ENCODE data around the gene ADCK1. TPM values are rescaled to one million over a fixed set of nuclear protein-coding genes. Genes with fewer than 3 reads are reported as not detected.

Gene ADCK1
- total RNA-seq, 1 donor from 2014 or later: 7.8 TPM

DNA sequence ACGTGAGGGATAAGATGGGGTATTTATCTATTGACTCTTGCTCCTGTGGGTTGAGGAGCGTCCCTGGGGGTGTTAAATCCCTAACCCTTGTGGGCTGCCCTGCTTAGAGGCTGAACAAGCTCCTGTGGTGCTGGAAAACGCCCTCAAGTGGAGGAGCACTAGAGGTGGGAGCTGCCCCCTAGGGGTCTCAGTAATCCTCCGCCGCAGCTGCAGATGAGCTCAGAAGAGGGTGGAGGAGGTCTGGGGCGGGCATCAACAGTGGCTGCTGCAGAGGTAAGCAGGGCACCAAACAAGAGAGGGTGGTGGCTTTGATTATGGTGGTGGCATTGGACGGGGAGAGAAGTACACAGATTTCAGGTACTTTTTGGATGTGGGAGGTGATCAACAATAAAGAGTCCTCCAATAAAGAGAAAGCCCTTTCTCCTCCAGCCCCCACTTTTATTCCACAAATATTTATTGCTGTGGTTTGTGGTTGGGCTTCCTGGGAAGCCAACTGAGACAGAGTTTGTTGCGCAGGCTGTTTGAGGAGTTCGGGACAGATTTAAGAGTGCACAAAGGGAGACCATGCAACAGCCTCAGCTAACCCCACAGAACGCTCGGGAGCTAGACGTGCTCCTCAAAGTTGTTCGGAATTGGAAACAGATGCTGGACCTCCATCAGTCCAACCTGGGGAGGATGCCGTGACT, 179.9 kb downstream of the ADCK1 start:
- no peaks in the 10 kb centered on the region for H3K9me3 Mint-ChIP-seq (ENCODE audit: unreplicated experiment)
- DNase-seq (ENCODE audit: extremely low spot score, unreplicated experiment): peak; percentile 49
- no peaks in the 10 kb centered on the region for H3K27me3 Mint-ChIP-seq (ENCODE audit: unreplicated experiment)
- H3K4me1 Mint-ChIP-seq (ENCODE audit: unreplicated experiment): no peaks in the 10 kb centered on the region
- no peaks in the 10 kb centered on the region for H3K36me3 Mint-ChIP-seq (ENCODE audit: unreplicated experiment)
- no peak overlapping the region for H3K4me3 Mint-ChIP-seq (ENCODE audit: unreplicated experiment)
- TF ChIP-seq, protein P1, sequence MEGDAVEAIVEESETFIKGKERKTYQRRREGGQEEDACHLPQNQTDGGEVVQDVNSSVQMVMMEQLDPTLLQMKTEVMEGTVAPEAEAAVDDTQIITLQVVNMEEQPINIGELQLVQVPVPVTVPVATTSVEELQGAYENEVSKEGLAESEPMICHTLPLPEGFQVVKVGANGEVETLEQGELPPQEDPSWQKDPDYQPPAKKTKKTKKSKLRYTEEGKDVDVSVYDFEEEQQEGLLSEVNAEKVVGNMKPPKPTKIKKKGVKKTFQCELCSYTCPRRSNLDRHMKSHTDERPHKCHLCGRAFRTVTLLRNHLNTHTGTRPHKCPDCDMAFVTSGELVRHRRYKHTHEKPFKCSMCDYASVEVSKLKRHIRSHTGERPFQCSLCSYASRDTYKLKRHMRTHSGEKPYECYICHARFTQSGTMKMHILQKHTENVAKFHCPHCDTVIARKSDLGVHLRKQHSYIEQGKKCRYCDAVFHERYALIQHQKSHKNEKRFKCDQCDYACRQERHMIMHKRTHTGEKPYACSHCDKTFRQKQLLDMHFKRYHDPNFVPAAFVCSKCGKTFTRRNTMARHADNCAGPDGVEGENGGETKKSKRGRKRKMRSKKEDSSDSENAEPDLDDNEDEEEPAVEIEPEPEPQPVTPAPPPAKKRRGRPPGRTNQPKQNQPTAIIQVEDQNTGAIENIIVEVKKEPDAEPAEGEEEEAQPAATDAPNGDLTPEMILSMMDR (IDR thresholded peaks at IDR 0.05): no peak
- H3K27ac Mint-ChIP-seq (ENCODE audit: unreplicated experiment): no peak overlapping the region

DNA sequence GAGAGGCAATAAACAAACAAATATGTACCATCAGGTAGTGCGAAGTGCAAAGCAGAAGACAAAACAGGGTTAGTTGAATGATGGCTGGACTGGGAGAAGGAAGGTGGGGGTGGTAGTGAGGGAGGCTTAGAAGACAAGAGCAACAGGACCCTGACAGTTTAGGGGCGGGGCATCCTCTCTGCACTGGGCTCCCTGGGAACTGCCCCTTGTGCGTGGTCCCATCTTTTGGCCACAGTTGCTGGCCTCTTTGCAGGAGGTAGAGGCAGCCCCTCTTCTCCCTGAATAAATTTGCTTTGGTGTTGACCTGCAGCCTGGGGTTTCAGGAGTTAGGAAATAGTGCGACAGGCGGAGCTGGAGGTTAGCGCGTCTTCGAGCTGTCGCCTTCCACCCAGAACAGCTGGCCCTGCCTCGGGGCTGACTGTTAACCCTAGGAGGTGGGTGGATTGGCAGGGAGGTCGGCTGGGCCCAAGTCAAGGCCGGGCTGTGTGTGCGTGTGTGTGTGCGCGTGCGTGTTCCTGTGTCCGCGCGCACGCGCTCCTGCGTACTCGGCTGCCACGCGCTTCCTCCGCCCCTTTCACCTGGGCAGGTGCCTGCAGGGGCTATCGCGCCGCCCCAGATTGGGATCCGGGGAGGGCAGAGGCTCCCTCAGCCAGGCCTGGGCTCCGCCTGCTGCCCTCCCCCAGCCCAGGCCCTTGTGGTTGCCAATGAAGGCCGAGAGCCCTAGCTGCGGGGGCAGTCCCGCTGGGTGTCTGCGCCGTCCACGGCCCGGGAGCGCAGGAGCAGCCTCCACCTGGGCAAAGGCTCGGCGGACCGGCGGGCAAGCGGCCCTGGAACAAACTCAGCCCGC, 180.8 kb downstream of the ADCK1 start:
- TF ChIP-seq, protein P1 (IDR thresholded peaks at IDR 0.05): no peak
- H3K27ac Mint-ChIP-seq (ENCODE audit: unreplicated experiment): no peak overlapping the region
- no peaks in the 10 kb centered on the region for H3K9me3 Mint-ChIP-seq (ENCODE audit: unreplicated experiment)
- peak; percentile 81 for DNase-seq (ENCODE audit: extremely low spot score, unreplicated experiment)
- no peaks in the 10 kb centered on the region for H3K36me3 Mint-ChIP-seq (ENCODE audit: unreplicated experiment)
- H3K4me1 Mint-ChIP-seq (ENCODE audit: unreplicated experiment): no peaks in the 10 kb centered on the region
- H3K4me3 Mint-ChIP-seq (ENCODE audit: unreplicated experiment): no peak overlapping the region
- H3K27me3 Mint-ChIP-seq (ENCODE audit: unreplicated experiment): no peaks in the 10 kb centered on the region

Other genes with a start within 250 kb of the ADCK1 start
- gene SPTLC2, start 183.5 kb upstream of the ADCK1 start, total RNA-seq: 28.1 and 31.3 TPM in 2 replicates
- 10.5 and 12.1 TPM in 2 replicates for gene ALKBH1, start 92.1 kb upstream of the ADCK1 start, total RNA-seq
- 76.2 and 90.4 TPM in 2 replicates for gene SLIRP, start 92.0 kb upstream of the ADCK1 start, total RNA-seq
- 81.2 and 101 TPM in 2 replicates for gene SNW1, start 39.0 kb upstream of the ADCK1 start, total RNA-seq

All from osteocyte (in vitro differentiated cells).